ENCODE measurements around the gene SYP.

DNA sequence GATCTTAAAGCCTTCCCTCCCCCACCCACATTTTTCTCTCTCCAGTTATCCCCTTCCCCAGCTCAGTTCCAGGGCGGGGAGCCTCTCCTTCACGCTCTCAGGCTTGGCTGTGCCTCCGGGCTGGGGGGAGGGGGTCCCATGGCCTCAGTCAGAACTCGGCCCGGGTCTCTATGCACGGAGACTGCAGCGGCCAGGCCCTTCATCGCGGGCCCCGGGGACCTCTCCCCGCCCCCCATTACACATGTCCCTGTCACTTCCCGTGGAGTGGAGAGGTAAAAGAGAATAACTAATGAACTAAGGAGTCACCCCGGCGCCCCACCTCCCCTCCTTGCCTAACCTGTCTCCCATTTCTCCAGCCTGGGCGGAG lies 13.0 kb downstream of the SYP start:
- TF ChIP-seq, protein P1, sequence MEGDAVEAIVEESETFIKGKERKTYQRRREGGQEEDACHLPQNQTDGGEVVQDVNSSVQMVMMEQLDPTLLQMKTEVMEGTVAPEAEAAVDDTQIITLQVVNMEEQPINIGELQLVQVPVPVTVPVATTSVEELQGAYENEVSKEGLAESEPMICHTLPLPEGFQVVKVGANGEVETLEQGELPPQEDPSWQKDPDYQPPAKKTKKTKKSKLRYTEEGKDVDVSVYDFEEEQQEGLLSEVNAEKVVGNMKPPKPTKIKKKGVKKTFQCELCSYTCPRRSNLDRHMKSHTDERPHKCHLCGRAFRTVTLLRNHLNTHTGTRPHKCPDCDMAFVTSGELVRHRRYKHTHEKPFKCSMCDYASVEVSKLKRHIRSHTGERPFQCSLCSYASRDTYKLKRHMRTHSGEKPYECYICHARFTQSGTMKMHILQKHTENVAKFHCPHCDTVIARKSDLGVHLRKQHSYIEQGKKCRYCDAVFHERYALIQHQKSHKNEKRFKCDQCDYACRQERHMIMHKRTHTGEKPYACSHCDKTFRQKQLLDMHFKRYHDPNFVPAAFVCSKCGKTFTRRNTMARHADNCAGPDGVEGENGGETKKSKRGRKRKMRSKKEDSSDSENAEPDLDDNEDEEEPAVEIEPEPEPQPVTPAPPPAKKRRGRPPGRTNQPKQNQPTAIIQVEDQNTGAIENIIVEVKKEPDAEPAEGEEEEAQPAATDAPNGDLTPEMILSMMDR (IDR thresholded peaks at IDR 0.05): no peak
- no peak for TF ChIP-seq EP300 (IDR thresholded peaks at IDR 0.05)

Measured in sigmoid colon (tissue), 4 donors.